Mesothelial cell of epicardium (in vitro differentiated cells): ENCODE results near the gene PPP2R2C. TPM values are rescaled to one million over a fixed set of nuclear protein-coding genes. Genes with fewer than 3 reads are reported as not detected.

ENCODE experiments used
- DNase-seq, 2 experiments: peaks; one replicate each; pipeline ENCODE4 v3.0.0; 2021; ENCODE audit warnings: low spot score in 2 of 2; ENCODE audit not compliant: unreplicated experiment in 2 of 2
- H3K27ac Mint-ChIP-seq: 2 replicates; pipeline ENCODE4 v1.8.0; 2021; ENCODE audit warnings: mixed read lengths
- H3K27me3 Mint-ChIP-seq: 2 replicates; pipeline ENCODE4 v1.8.0; 2021; ENCODE audit warnings: low read depth, mixed read lengths
- H3K36me3 Mint-ChIP-seq: 2 replicates; pipeline ENCODE4 v1.8.0; 2021; ENCODE audit warnings: mixed read lengths
- H3K4me1 Mint-ChIP-seq: 2 replicates; pipeline ENCODE4 v1.8.0; 2021; ENCODE audit warnings: mixed read lengths
- H3K4me3 Mint-ChIP-seq: 2 replicates; pipeline ENCODE4 v1.8.0; 2021; ENCODE audit warnings: mild to moderate bottlenecking, moderate library complexity, mixed read lengths
- H3K9me3 Mint-ChIP-seq: 2 replicates; pipeline ENCODE4 v1.8.0; 2021; ENCODE audit warnings: mixed read lengths
- CTCF ChIP-seq: fragments of 200-600 bp; sonication (generic); IDR thresholded peaks from one replicate; pipeline ENCODE4 v1.5.0; 2021; ENCODE audit warnings: antibody characterized with exemption; ENCODE audit not compliant: unreplicated experiment
- total RNA-seq: library from RNA; stranded (reverse); gene quantifications from 3 replicates; pipeline ENCODE4 v1.2.1, GENCODE V29; 2021

PPP2R2C gene
- total RNA-seq, 1 donor from 2014 or later = 5.2 TPM

- no peaks in the 10 kb centered on the region for H3K9me3 Mint-ChIP-seq
- no peak for DNase-seq
- peaks cover 45% of the 10 kb centered on the region for H3K27me3 Mint-ChIP-seq
- H3K36me3 Mint-ChIP-seq = no peaks in the 10 kb centered on the region
- TF ChIP-seq CTCF = no peak
- H3K4me1 Mint-ChIP-seq = no peaks in the 10 kb centered on the region
- no peak overlapping the region for H3K27ac Mint-ChIP-seq
- H3K4me3 Mint-ChIP-seq = no peak overlapping the region
Measured at GRCh38 chr4:6336166-6336565, 136.2 kb downstream of the PPP2R2C start.

DNA sequence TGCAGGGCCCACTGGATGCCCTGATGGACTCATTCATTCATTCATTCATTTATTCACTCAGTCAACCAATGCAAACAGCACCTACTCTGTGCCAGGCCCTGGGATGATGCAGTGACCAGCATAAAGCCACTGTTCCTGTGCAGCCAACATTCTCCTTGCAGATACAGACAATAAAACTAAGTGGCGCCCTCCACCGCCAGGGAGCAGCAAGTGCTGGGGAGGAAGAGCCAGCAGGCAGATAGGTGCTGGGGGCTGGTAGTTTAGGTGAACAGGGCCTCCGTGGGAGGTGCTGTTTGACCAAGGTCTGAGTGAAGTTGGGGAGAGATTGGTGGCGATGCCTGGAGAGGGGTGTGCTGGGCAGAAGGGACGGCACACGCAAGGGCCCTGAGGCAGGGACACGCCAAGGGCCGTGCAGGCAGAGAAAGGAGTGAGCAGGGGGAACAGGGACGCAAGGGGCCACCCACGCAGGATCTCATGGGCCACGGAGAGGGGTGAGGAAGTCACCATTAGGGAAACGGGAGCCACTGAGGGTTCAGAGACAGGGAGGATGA lies 137.3 kb downstream of the PPP2R2C start:
- H3K36me3 Mint-ChIP-seq = no peaks in the 10 kb centered on the region
- TF ChIP-seq CTCF = no peak
- H3K27me3 Mint-ChIP-seq = peaks cover 38% of the 10 kb centered on the region
- no peaks in the 10 kb centered on the region for H3K9me3 Mint-ChIP-seq
- H3K27ac Mint-ChIP-seq = no peak overlapping the region
- no peaks in the 10 kb centered on the region for H3K4me1 Mint-ChIP-seq
- no peak overlapping the region for H3K4me3 Mint-ChIP-seq
- DNase-seq = no peak

DNA sequence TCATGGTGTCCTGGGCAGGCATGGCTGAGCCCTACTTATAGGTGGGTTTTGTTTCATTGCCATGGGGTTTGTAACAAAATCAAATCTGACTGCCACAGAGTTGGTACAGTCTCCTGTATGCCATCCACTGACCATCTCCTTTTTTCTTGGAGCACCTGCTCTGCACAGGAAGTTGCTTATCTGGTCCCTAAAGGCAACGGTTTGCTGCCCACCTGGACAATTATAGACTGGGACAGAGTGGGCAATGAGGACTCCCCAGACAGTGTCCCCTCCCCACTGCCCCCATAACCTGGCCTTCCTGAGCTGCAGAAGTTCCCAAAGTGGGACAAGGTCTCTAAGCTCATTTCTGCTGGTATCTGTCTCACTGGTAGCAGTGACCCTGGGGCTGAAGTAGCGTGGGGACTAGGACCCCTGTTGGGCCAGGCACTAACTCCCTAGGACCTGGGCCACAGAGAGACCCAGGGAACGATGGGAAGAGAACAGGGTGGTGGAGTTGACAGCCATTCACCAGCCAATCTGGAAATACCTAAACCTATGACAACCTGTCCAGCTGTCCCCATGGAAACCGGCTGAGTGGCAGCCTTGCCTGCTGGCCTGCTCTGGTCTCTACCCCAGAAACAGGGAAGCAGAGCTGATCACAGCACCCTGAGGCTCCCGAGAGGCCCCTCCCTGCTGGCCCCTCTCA lies 138.1 kb downstream of the PPP2R2C start:
- H3K36me3 Mint-ChIP-seq = no peaks in the 10 kb centered on the region
- no peaks in the 10 kb centered on the region for H3K9me3 Mint-ChIP-seq
- no peaks in the 10 kb centered on the region for H3K4me1 Mint-ChIP-seq
- no peak for DNase-seq
- H3K4me3 Mint-ChIP-seq = no peak overlapping the region
- H3K27ac Mint-ChIP-seq = no peak overlapping the region
- peaks cover 43% of the 10 kb centered on the region for H3K27me3 Mint-ChIP-seq
- no peak for TF ChIP-seq CTCF

DNA sequence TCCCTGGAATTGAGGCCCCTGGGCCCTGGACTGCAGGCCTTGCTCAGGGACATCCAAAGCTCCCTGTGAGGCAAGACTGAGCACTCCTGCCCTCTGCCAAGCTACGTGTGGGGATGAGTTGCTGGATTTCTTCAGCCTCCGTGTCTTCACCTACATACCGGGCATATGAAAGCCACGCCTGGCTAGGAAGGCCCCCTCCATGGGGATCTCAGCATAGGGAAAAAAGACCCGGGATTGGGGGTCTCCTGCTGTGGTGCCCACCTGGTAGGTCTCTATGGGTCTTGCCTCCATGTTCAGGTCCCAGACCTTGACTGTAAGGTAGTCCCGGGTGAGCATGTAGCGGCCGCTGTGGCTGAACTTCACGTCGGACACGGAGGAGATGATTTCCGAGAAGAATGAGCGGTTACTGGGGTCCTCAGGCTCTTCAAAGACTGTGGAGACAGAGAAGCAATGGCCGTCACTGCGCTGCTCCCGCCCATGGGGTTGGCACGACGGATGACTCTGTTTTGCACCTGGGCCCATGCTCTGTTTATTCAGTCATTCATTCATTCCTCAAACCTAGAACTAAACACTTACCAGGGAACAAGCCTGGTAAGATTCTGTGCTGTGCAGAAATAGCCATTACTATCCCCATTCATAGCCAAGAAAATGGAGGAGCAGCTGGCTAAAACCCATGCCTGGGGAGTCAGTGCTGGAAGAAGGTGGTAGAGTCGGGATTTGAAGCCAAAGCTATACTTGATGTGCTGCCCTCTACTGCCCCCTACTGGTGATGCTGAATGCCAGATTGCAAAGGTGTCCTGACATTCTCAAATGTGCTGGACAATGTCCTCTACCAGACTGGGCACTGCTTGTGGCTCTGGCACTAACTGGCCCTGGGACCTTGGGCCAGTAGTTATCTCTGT lies 138.9 kb downstream of the PPP2R2C start:
- Mint-ChIP-seq H3K27me3 (peaks cover 38% of the 10 kb centered on the region), H3K36me3 (no peaks in the 10 kb centered on the region), H3K27ac (no peak overlapping the region), H3K4me3 (no peak overlapping the region), H3K4me1 (no peaks in the 10 kb centered on the region), H3K9me3 (no peaks in the 10 kb centered on the region)
- no peak for DNase-seq
- TF ChIP-seq CTCF = peak; percentile 85

DNA sequence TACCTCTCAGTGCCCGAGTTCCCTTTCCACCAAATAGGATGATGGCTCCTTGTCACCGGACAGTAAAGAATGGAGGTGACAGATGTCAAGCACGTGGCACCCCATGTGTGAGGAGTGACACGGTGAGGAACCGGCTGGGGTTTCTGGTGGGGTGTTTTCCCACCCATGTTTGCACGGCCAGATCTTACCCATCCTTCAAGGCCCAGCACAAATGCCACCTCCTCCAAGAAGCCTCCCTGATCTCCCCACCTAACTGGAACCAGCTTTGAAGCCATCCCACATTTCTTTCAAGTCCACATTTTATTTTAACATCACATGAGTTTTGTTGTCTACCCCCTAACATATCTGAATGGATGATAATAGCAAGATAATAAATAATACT lies 139.8 kb downstream of the PPP2R2C start:
- DNase-seq = no peak
- Mint-ChIP-seq H3K27ac (no peak overlapping the region), H3K9me3 (no peaks in the 10 kb centered on the region), H3K4me1 (no peaks in the 10 kb centered on the region), H3K4me3 (no peak overlapping the region), H3K27me3 (peaks cover 38% of the 10 kb centered on the region), H3K36me3 (no peaks in the 10 kb centered on the region)
- no peak for TF ChIP-seq CTCF
